Measurements from ENCODE around the gene TM9SF3.
A peak's percentile ranks its signal among the peaks of the same experiment; 100 is the strongest.

Gene TM9SF3

GRCh38 chr10:96513698-96514561 is 72.9 kb downstream of the TM9SF3 start, which contains the start of gene TLL2:
Gene TLL2 (minus strand): TSS chr10:96513926. CDS start chr10:96513685, 241 bp downstream.
- H3K27me3 ChIP-seq (ENCODE audit: control insufficient read depth in 2 of 2, insufficient read depth in 2 of 2, low read length in 2 of 2), result peaks cover 9 to 11% of the 10 kb centered on the region in 2 donors
- no peaks in the 10 kb centered on the region for H3K36me3 ChIP-seq (ENCODE audit: control insufficient read depth in 2 of 2, insufficient read depth in 2 of 2, low read length in 2 of 2)
- peaks cover 20 to 21% of the 10 kb centered on the region in 2 donors for H3K4me1 ChIP-seq (ENCODE audit: control insufficient read depth in 2 of 2, insufficient read depth in 2 of 2, low read length in 2 of 2)
- peak within 1 kb of the TSS; percentile 36 to 54 for H3K9ac ChIP-seq (ENCODE audit: low read depth in 1 of 2, low read length in 2 of 2)
- no peaks in the 10 kb centered on the region for H3K9me3 ChIP-seq (ENCODE audit: control insufficient read depth in 2 of 2, low read length in 2 of 2)
- H3K4me3 ChIP-seq (ENCODE audit: low read length in 2 of 2), result peak within 1 kb of the TSS; percentile 66 to 67
- no peak within 1 kb of the TSS for H3K27ac ChIP-seq (ENCODE audit: low read depth in 2 of 2, low read length in 2 of 2)

GRCh38 chr10:96513305-96513697 is 73.5 kb downstream of the TM9SF3 start:
- no peaks in the 10 kb centered on the region for H3K36me3 ChIP-seq (ENCODE audit: control insufficient read depth in 2 of 2, insufficient read depth in 2 of 2, low read length in 2 of 2)
- H3K4me1 ChIP-seq (ENCODE audit: control insufficient read depth in 2 of 2, insufficient read depth in 2 of 2, low read length in 2 of 2), result peaks cover 20 to 21% of the 10 kb centered on the region in 2 donors
- no peaks in the 10 kb centered on the region for H3K9me3 ChIP-seq (ENCODE audit: control insufficient read depth in 2 of 2, low read length in 2 of 2)
- H3K4me3 ChIP-seq (ENCODE audit: low read length in 2 of 2), result peak overlapping the region; percentile 66 to 67
- peaks cover 9 to 11% of the 10 kb centered on the region in 2 donors for H3K27me3 ChIP-seq (ENCODE audit: control insufficient read depth in 2 of 2, insufficient read depth in 2 of 2, low read length in 2 of 2)
- H3K9ac ChIP-seq (ENCODE audit: low read depth in 1 of 2, low read length in 2 of 2), result peak overlapping the region; percentile 36 to 54
- no peak overlapping the region for H3K27ac ChIP-seq (ENCODE audit: low read depth in 2 of 2, low read length in 2 of 2)

GRCh38 chr10:96512524-96513304 is 74.1 kb downstream of the TM9SF3 start:
- Histone ChIP-seq H3K27ac (ENCODE audit: low read depth in 2 of 2, low read length in 2 of 2) (no peak overlapping the region), H3K4me1 (ENCODE audit: control insufficient read depth in 2 of 2, insufficient read depth in 2 of 2, low read length in 2 of 2) (peaks cover 20 to 21% of the 10 kb centered on the region in 2 donors), H3K9me3 (ENCODE audit: control insufficient read depth in 2 of 2, low read length in 2 of 2) (no peaks in the 10 kb centered on the region), H3K27me3 (ENCODE audit: control insufficient read depth in 2 of 2, insufficient read depth in 2 of 2, low read length in 2 of 2) (peaks cover 9 to 11% of the 10 kb centered on the region in 2 donors), H3K9ac (ENCODE audit: low read depth in 1 of 2, low read length in 2 of 2) (peak overlapping the region; percentile 24 to 54), H3K4me3 (ENCODE audit: low read length in 2 of 2) (peak overlapping the region; percentile 66 to 67), H3K36me3 (ENCODE audit: control insufficient read depth in 2 of 2, insufficient read depth in 2 of 2, low read length in 2 of 2) (no peaks in the 10 kb centered on the region)

- Histone ChIP-seq H3K4me3 (ENCODE audit: low read length in 2 of 2) (no peak overlapping the region), H3K27me3 (ENCODE audit: control insufficient read depth in 2 of 2, insufficient read depth in 2 of 2, low read length in 2 of 2) (peaks cover 9 to 11% of the 10 kb centered on the region in 2 donors), H3K4me1 (ENCODE audit: control insufficient read depth in 2 of 2, insufficient read depth in 2 of 2, low read length in 2 of 2) (peaks cover 20 to 21% of the 10 kb centered on the region in 2 donors), H3K9me3 (ENCODE audit: control insufficient read depth in 2 of 2, low read length in 2 of 2) (no peaks in the 10 kb centered on the region), H3K36me3 (ENCODE audit: control insufficient read depth in 2 of 2, insufficient read depth in 2 of 2, low read length in 2 of 2) (no peaks in the 10 kb centered on the region), H3K9ac (ENCODE audit: low read depth in 1 of 2, low read length in 2 of 2) (no peak overlapping the region), H3K27ac (ENCODE audit: low read depth in 2 of 2, low read length in 2 of 2) (no peak overlapping the region)
Measured at GRCh38 chr10:96511044-96511945, 75.5 kb downstream of the TM9SF3 start.

GRCh38 chr10:96509017-96509641 is 77.7 kb downstream of the TM9SF3 start:
- Histone ChIP-seq H3K9ac (ENCODE audit: low read depth in 1 of 2, low read length in 2 of 2) (no peak overlapping the region), H3K27ac (ENCODE audit: low read depth in 2 of 2, low read length in 2 of 2) (no peak overlapping the region), H3K27me3 (ENCODE audit: control insufficient read depth in 2 of 2, insufficient read depth in 2 of 2, low read length in 2 of 2) (peaks cover 9 to 11% of the 10 kb centered on the region in 2 donors), H3K36me3 (ENCODE audit: control insufficient read depth in 2 of 2, insufficient read depth in 2 of 2, low read length in 2 of 2) (no peaks in the 10 kb centered on the region), H3K9me3 (ENCODE audit: control insufficient read depth in 2 of 2, low read length in 2 of 2) (no peaks in the 10 kb centered on the region), H3K4me1 (ENCODE audit: control insufficient read depth in 2 of 2, insufficient read depth in 2 of 2, low read length in 2 of 2) (peaks cover 17 to 18% of the 10 kb centered on the region in 2 donors), H3K4me3 (ENCODE audit: low read length in 2 of 2) (no peak overlapping the region)

GRCh38 chr10:96507044-96507443 is 79.8 kb downstream of the TM9SF3 start:
- H3K4me1 ChIP-seq (ENCODE audit: control insufficient read depth in 2 of 2, insufficient read depth in 2 of 2, low read length in 2 of 2), result no peaks in the 10 kb centered on the region
- H3K36me3 ChIP-seq (ENCODE audit: control insufficient read depth in 2 of 2, insufficient read depth in 2 of 2, low read length in 2 of 2), result no peaks in the 10 kb centered on the region
- H3K27ac ChIP-seq (ENCODE audit: low read depth in 2 of 2, low read length in 2 of 2), result no peak overlapping the region
- no peaks in the 10 kb centered on the region for H3K9me3 ChIP-seq (ENCODE audit: control insufficient read depth in 2 of 2, low read length in 2 of 2)
- H3K27me3 ChIP-seq (ENCODE audit: control insufficient read depth in 2 of 2, insufficient read depth in 2 of 2, low read length in 2 of 2), result peaks cover 3 to 5% of the 10 kb centered on the region in 2 donors
- no peak overlapping the region for H3K9ac ChIP-seq (ENCODE audit: low read depth in 1 of 2, low read length in 2 of 2)
- H3K4me3 ChIP-seq (ENCODE audit: low read length in 2 of 2), result no peak overlapping the region

GRCh38 chr10:96505150-96506136 is 81.4 kb downstream of the TM9SF3 start:
- Histone ChIP-seq H3K4me3 (ENCODE audit: low read length in 2 of 2) (no peak overlapping the region), H3K9me3 (ENCODE audit: control insufficient read depth in 2 of 2, low read length in 2 of 2) (no peaks in the 10 kb centered on the region), H3K4me1 (ENCODE audit: control insufficient read depth in 2 of 2, insufficient read depth in 2 of 2, low read length in 2 of 2) (no peaks in the 10 kb centered on the region), H3K36me3 (ENCODE audit: control insufficient read depth in 2 of 2, insufficient read depth in 2 of 2, low read length in 2 of 2) (no peaks in the 10 kb centered on the region), H3K27ac (ENCODE audit: low read depth in 2 of 2, low read length in 2 of 2) (no peak overlapping the region), H3K27me3 (ENCODE audit: control insufficient read depth in 2 of 2, insufficient read depth in 2 of 2, low read length in 2 of 2) (no peaks in the 10 kb centered on the region), H3K9ac (ENCODE audit: low read depth in 1 of 2, low read length in 2 of 2) (no peak overlapping the region)

GRCh38 chr10:96502561-96503282 is 84.1 kb downstream of the TM9SF3 start:
- no peak overlapping the region for H3K4me3 ChIP-seq (ENCODE audit: low read length in 2 of 2)
- no peaks in the 10 kb centered on the region for H3K27me3 ChIP-seq (ENCODE audit: control insufficient read depth in 2 of 2, insufficient read depth in 2 of 2, low read length in 2 of 2)
- H3K9ac ChIP-seq (ENCODE audit: low read depth in 1 of 2, low read length in 2 of 2), result no peak overlapping the region
- no peaks in the 10 kb centered on the region for H3K4me1 ChIP-seq (ENCODE audit: control insufficient read depth in 2 of 2, insufficient read depth in 2 of 2, low read length in 2 of 2)
- no peaks in the 10 kb centered on the region for H3K36me3 ChIP-seq (ENCODE audit: control insufficient read depth in 2 of 2, insufficient read depth in 2 of 2, low read length in 2 of 2)
- H3K27ac ChIP-seq (ENCODE audit: low read depth in 2 of 2, low read length in 2 of 2), result no peak overlapping the region
- H3K9me3 ChIP-seq (ENCODE audit: control insufficient read depth in 2 of 2, low read length in 2 of 2), result no peaks in the 10 kb centered on the region
